ENCODE data around the gene KIF2A.
A peak's percentile ranks its signal among the peaks of the same experiment; 100 is the strongest.

KIF2A gene

DNA sequence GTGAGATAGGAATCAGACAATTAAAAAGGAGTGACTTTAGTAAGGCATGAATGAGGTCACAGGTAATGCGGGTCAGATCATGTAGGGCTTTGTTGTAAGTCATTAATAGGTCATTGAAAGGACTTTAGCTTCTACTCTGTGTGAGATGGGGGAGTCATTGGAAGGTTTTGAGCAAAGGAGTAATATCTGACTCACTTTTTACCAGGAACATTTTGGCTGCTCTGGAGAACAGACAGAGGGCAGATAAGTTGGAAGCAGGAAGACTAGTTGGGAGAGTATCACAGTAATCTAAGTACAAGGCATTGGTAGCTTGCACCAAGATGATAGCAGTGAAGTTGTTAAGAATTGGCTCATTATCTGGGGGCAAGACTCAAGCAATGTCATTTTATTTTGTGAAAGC is 37.4 kb downstream of the KIF2A start:
- Histone ChIP-seq H3K4me3 (ENCODE audit: low read depth in 1 of 2, low read length in 1 of 2) (no peak overlapping the region), H3K36me3 (peaks cover 13% of the 10 kb centered on the region), H3K4me1 (ENCODE audit: control insufficient read depth in 1 of 2, insufficient read depth in 1 of 2, low read depth in 1 of 2, low read length in 1 of 2) (no peaks in the 10 kb centered on the region), H3K9me3 (no peaks in the 10 kb centered on the region), H3K27ac (no peak overlapping the region), H3K27me3 (no peaks in the 10 kb centered on the region)
- TF ChIP-seq, protein P1, sequence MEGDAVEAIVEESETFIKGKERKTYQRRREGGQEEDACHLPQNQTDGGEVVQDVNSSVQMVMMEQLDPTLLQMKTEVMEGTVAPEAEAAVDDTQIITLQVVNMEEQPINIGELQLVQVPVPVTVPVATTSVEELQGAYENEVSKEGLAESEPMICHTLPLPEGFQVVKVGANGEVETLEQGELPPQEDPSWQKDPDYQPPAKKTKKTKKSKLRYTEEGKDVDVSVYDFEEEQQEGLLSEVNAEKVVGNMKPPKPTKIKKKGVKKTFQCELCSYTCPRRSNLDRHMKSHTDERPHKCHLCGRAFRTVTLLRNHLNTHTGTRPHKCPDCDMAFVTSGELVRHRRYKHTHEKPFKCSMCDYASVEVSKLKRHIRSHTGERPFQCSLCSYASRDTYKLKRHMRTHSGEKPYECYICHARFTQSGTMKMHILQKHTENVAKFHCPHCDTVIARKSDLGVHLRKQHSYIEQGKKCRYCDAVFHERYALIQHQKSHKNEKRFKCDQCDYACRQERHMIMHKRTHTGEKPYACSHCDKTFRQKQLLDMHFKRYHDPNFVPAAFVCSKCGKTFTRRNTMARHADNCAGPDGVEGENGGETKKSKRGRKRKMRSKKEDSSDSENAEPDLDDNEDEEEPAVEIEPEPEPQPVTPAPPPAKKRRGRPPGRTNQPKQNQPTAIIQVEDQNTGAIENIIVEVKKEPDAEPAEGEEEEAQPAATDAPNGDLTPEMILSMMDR (IDR thresholded peaks at IDR 0.05): no peak

DNA sequence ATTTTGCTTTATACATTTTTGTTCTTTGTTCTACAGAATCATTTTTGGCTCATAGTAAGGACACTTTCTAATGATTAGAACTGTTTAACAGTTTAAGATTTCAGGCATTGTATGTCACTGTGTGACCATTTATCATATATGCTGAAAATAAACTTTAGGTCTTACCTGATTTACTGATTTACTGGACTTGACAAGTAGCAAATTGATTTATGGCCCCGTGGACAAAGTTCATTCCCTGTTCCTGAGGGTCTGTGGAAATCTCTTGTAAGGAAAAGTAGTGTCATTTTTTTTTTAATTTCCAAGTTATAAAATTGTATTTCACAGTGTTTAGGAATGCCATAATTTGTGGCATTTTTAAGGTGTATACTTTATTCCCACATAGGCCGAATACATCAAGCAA is 40.7 kb downstream of the KIF2A start:
- H3K27ac ChIP-seq: no peak overlapping the region
- H3K27me3 ChIP-seq: no peaks in the 10 kb centered on the region

DNA sequence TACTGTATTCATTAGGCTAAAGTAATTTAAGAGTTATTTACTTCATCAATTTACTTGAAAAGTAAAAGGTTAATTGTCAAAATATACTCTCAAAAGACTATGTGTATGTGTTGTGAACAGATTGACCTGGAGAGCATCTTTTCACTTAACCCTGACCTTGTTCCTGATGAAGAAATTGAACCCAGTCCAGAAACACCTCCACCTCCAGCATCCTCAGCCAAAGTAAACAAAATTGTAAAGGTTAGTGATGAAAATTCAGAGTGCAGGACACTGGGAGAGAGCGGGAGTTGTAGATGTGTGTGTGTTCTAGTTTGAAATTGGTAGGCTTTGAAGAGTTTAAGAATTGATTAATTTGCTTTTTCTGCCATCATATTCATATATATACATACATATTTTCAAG is 41.9 kb downstream of the KIF2A start:
- Histone ChIP-seq H3K9me3 (no peaks in the 10 kb centered on the region), H3K4me3 (ENCODE audit: low read depth in 1 of 2, low read length in 1 of 2) (no peak overlapping the region), H3K27me3 (no peaks in the 10 kb centered on the region), H3K4me1 (ENCODE audit: control insufficient read depth in 1 of 2, insufficient read depth in 1 of 2, low read depth in 1 of 2, low read length in 1 of 2) (no peaks in the 10 kb centered on the region), H3K36me3 (peaks cover 40% of the 10 kb centered on the region), H3K27ac (no peak overlapping the region)
- TF ChIP-seq, protein P1 (IDR thresholded peaks at IDR 0.05): no peak

More for the DNA sequence above, 40.7 kb downstream of the KIF2A start:
- Histone ChIP-seq H3K4me1 (ENCODE audit: control insufficient read depth in 1 of 2, insufficient read depth in 1 of 2, low read depth in 1 of 2, low read length in 1 of 2) (no peaks in the 10 kb centered on the region), H3K4me3 (ENCODE audit: low read depth in 1 of 2, low read length in 1 of 2) (no peak overlapping the region), H3K36me3 (peaks cover 33% of the 10 kb centered on the region), H3K9me3 (no peaks in the 10 kb centered on the region)
- TF ChIP-seq, protein P1 (IDR thresholded peaks at IDR 0.05): no peak

DNA sequence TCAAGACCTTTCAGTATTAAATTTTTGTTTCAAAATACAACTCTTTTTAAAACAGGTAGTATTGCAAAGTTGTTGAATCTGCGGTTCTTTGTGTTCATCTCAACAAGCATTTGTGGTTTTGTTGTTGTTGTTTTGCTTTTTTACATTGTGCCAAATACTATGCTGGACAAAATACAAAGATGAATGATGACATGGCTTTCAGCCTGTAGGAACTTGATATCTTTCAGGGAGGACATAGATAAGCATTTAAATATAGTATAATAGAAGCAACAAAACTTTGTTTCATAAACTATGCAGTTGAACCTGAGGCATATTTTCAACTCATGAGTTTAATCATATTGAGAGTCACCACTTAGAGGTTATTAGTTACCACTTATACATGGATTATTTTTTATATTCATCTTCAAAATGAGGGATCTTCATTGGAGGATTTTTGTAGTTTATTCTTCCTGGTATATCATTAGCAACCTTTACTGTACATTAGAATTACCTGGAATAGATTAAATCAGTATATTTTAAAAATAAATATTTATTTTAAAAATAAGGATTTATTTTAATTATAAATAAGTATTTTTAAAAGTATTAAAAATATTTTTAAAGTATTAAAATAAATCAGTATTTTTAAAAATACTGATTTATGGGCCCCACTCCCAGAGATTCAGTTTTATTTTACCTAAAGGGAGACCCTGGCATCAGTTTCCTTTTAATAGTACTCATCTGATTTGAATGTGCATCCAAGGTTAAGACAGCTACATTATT is 42.9 kb downstream of the KIF2A start:
- Histone ChIP-seq H3K27ac (no peak overlapping the region), H3K9me3 (no peaks in the 10 kb centered on the region), H3K4me3 (ENCODE audit: low read depth in 1 of 2, low read length in 1 of 2) (no peak overlapping the region), H3K36me3 (peaks cover 48% of the 10 kb centered on the region), H3K4me1 (ENCODE audit: control insufficient read depth in 1 of 2, insufficient read depth in 1 of 2, low read depth in 1 of 2, low read length in 1 of 2) (no peaks in the 10 kb centered on the region), H3K27me3 (no peaks in the 10 kb centered on the region)
- TF ChIP-seq, protein P1 (IDR thresholded peaks at IDR 0.05): no peak

DNA sequence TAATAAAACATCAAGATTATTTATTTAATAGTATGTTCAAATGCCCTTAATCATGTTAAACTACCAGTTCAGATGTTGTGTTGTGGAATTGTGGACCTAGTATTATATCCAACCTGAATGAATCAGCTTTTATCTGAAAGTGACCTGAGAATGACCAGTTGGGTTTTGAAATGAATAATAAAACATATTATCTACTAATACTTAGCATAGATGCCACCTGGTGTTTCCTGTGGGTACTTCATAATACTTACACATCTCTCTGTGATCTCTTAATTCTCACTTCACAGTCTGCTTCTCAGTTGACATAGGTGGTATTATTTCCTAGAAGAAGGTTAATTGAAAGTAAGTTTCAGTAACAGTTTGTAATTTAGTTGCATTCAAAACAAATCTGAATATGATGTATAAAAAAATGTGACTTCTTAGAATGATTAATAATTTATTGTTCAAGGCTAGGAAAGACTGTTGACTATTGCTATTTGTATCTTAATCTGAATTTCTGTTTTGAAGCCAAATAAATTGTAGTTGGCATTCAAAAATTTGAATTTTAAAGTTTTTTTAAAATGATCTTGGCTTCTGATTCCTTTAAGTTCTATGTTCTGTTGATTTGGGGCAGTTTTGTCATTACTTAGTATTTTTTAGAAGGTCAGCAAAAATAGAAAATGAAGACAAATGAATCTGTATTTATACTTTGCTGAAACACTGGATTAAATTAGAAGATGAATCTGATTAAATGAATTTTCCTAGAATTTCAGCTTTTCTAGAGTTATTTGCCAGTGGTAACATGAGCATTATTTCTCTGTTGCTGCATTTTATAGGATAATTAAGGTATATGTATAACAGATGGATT is 48.2 kb downstream of the KIF2A start:
- TF ChIP-seq, protein P1 (IDR thresholded peaks at IDR 0.05): peak; percentile 17
- Histone ChIP-seq H3K4me1 (ENCODE audit: control insufficient read depth in 1 of 2, insufficient read depth in 1 of 2, low read depth in 1 of 2, low read length in 1 of 2) (no peaks in the 10 kb centered on the region), H3K36me3 (peaks cover 66% of the 10 kb centered on the region), H3K27ac (no peak overlapping the region), H3K4me3 (ENCODE audit: low read depth in 1 of 2, low read length in 1 of 2) (no peak overlapping the region), H3K27me3 (no peaks in the 10 kb centered on the region), H3K9me3 (no peaks in the 10 kb centered on the region)
